Stimulated activated CD8-positive, alpha-beta memory T cell treated with anti-CD3 and anti-CD28 coated beads, Interleukin-15, amount 100 ng/mL, for 48 hours (primary cell): ENCODE data around the gene ACAP2.
"Not testable (repeated sequence)": the region's sequence is repeated elsewhere in the genome, so short reads cannot be mapped to it uniquely, and the experiment has no call there.

Experiments used
- DNase-seq, 2 donors: peaks; one replicate each; pipeline ENCODE4 v3.0.0-alpha.2; 2020; ENCODE audit warnings: low read depth in 2 of 2

ACAP2 gene

DNA sequence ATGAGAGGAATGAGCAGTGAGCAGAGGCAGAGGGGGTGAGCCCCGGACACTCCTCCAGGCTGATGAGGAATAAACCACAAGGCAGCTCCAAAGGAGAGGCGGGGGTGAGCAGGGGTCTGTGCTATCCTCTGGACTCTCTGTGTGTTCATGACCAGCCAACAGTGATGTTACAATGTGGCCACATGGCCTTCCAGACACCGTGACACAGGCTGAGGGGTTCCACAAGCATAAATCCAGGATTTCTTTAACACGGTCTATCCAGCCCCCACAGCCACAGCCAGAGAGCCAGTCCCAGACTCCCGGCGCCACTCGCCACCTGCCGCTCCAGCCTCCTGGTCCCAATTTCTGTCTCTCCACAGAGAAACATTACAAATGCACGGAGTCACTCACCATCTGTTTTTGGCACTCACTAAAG lies 196.2 kb downstream of the ACAP2 start:
- DNase-seq = no peak

DNA sequence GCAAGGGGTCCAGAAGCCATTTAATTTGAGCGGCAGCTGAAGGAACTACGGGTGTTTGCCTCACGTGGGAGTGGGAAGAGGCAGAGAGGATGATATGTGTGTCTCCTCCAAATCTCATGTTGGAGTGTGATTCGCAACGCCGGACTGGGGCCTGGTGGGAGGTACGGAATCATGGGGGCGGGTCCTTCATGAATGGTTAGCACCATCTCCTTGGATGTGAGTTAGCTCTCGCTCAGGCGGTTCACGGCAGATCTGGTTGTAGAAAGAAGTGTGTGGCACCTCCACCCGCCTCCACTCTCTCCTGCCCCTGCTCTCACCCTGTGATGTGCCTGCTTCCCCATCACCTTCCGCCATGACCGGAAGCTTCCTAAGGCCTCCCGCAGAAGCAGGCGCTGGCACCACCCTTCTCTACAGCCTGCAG lies 197.3 kb downstream of the ACAP2 start:
- no peak for DNase-seq

DNA sequence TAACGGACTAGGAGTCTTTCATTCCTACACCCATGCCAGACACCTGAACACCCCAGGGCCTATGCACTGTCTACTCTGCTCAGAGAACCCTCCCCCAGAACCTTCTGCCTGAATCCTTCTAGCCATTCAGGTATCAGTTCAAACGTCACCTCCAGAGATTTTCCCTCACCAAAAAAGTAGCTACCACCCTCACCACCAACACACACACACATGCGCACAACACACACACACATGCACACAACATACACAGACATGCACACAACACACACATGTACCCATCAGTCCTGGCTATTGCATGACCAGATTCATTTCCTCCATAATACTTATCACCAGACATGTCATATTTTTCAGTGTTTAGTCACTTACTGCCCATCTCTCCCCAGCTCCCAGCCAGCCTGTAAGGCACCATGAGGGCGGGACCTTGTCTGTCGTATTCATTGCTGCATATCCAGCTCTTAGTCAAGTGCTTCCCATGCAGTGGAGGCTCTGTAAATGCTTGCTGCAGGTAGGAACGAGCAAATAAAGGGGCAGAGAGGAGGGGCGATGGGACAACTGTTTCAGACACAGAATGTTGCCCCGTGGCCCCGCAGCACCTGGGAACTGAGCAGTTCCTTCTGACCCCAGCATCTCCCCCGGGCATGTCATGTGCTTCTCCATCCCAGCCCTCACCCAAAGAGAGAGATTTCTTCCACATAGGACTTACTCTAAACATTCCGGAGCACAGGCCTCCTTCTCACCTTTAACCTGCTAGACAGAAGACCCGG lies 201.0 kb downstream of the ACAP2 start:
- DNase-seq = no peak

DNA sequence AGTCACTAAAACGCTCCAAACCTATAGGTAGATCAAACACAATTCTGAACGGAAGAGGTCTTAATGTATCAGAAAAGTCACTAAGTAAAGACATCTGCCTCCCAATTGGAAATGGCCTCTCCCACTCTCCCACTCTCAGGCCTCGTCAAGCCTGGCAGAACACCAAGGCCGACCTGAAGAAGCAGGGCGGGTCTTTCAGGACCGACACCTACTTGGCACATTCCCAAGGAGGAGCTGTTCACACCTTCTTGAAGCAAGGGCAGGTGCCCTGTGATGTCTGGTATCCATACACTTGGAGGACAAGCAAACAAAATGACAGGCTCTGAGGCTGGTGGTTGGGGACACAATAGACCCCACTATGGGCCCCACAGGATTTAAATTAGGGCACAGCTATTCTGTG lies 201.9 kb downstream of the ACAP2 start:
- no peak for DNase-seq

DNA sequence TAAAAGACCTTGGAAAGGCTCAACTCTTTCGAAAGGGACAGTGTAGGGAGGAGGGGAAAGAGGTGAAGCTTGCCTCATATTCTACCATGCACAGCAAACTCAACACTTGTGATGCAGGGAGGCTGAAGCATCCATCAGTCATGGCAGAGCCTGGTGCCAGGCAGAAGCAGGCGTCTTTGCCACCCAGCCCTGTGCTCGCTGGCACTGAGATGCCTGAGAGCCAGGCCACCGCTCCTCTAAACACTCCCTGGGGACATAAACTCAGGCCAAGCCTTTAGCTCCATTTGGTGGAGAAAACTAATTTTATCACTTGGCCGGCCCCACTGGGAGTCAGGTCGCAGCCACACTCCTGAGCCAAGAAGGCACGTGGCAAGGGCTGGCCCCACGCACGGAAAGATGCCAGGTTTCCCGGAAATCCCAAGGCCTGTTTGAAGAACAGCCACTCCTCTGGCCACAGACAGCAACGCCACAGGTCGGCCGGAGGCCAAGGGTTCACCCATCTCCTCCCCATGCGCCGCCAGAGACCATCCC lies 202.6 kb downstream of the ACAP2 start:
- no peak for DNase-seq

DNA sequence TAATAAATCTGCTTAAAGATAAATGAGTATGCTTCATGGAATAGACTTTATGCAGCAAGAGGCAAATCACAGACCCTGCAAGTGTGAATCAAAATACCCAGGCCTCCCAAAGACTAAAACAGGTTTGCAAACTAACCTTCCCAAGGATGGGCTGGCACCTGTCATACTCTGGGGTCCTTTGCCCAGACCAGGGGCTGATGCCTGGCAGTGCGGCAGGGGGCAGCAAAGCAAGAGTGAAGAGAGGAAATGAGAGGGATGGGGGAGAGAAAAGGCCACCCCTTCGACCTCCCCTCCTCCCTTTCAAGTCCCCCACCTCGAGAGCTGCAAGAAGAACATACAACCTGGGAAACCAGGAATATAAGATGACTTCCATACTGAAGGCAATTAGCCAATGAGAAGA lies 203.7 kb downstream of the ACAP2 start:
- no peak for DNase-seq

DNA sequence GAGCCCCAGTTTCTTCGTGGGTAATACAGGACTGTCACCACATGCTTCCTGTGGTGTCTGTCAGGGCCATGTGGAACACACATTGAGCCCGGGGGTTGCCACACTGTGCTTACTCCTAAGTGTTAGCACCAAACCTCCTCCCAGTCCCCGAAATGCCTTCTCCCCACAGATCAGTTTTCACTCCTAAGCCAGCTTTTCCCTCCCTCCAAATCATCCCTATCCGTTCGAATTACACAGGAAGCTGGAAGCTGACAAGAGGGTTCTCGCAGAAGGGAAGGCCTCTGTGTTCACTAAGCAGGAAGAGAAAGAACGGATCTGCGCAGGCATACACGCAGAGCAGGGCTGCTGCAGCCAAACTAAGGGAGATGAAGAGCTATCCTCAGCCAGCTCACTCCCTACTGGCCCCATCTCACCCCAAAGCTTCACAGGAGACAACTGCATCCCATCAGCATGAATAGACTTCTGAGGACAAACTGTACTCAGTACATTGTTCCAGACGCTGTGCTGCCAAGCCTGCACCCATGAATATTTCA lies 204.2 kb downstream of the ACAP2 start:
- DNase-seq = no peak

DNA sequence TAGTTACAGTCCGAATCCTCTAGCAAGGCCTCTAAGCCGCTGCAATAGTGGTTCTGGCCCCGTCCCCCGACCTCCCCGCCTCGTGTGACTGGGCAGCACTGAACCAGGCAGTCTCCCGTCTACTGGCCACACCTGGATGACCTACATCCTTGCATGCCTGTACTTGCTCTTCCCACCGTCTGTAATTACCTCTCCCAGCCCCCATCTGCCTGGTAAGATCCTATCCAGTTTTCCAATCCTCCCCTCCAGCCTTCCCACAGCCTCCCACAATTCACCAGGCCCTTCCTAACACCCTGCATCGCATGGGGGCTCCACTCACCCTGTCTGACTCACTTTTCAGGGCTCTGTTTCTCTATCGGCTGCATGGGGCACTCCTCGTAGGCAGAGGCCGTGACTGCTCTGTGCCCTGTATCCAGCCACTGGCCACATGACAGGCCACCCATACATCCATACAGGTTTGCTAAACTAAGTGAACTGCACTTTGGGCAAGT lies 204.7 kb downstream of the ACAP2 start:
- DNase-seq = no peak

DNA sequence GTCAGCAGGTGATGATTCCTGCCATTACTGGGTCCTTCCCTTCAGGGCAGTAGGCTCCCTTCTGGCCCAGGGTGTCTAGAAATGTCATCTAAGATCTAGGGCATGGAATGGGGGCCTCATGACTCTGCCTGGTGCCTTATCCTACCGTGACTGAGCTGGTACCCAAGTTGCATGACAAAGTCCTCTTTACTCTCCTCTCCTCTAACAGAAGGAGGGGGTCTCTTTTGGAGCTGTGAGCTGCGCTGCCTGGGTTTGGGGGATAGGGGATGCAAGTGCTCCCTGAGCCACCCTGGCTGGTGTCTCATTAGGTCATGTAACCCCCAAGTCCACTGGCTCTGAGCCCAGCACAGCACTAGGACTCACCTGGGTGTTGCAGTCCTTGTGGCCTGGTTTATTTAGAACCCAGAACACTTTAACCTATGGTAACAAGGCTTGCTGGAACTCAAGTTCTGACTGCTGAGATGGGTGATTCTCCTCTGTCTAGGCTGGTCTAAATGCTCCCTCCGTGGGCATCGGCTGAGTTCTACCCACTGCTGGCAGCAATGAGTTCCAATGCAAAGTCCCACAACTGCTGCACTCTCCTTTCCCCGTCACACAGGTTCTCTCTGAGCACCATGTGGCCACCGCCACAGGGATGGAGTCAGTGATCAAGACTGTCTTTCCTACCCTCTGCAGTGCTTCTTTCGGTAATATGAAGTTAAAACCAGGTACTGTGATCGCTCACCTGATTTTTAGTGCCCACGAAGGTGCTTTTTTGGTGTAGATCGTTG lies 205.8 kb downstream of the ACAP2 start:
- DNase-seq = no peak

DNA sequence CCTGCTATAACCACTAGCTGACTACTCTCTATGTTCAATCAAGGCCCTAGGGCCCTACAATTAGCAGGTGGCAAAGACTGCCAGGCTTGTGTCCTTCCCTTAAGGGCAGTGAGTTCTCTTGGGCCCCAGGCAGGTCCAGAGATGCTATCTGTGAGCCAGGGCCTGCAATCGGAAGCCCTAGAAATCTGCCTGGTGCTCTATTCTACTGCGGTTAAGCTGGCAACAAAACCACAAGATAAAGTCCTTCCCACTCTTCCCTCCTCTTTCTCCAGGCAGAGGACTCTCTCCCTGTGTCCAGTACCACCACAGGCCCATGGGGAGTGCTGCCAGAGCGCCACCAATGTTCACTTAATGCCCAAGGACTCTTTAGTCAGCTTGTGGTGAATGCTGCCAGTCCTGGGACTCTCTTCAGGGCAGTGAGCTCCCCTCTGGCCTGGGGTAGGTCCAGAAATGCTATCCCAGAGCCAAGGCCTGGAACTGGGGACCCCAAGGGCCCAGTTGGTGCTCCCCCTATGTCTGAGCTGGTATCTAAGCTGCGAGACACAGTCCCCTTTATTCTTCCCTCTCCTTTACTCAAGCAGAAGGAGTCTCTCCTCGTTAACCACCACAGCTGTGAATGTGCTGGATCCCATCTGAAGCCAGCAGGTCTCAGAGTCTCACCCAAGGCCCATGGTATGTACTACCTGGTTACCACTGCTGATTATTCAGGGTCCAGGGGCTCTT lies 206.6 kb downstream of the ACAP2 start:
- no peak for DNase-seq

DNA sequence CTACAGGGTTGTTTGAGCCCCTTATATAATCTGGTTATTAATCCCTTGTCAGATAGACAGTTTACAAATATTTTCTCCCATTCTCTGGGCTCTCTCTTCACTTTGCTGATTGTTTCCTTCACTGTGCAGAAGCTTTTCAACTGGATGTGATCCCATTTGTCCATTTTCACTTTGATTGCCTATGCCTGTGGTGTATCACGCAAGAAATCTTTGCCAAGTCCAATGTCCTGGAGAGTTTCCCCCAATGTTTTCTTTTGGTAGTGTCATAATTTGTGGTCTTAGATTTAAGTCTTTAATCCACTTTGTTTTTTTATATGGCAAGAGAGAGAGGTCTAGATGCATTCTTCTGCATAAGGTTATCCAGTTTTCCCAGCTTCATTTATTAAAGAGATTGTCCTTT lies 212.6 kb downstream of the ACAP2 start:
- no peak for DNase-seq

DNA sequence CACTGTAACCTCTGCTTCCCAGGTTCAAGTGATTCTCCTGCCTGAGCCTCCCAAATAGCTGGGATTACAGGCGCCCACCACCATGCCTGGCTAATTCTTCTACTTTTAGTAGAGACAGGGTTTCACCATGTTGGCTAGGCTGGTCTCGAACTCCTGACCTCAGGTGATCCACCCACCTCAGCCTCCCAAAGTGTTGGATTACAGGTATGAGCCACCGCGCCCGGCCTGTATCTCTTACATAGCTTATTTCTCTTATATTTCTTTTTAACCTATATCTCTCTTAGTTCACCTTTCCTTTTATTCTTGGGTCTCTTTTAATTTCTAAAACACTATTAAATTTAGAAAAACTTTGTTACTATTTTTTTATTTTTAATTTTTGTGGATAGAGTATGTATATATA lies 213.9 kb downstream of the ACAP2 start:
- not testable (repeated sequence) for DNase-seq

DNA sequence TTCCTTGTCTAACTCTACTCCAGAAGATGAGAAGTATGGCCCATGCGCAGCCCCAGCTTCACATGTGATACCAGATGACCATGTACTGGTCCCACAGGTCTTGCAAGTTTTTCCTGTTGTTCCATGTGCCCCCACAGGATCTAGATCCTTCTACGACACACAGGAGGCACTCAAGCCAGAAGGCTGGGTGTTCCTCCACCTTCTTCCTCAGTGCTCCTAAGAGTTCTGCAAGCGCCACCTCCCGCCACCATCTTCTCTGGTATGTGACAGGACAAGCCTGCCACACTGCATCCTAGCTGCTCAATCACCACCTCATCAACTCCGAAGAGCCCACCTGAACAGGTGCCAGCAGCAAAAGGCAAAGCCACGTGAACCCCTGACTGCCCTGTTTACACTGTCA lies 214.9 kb downstream of the ACAP2 start:
- no peak for DNase-seq

DNA sequence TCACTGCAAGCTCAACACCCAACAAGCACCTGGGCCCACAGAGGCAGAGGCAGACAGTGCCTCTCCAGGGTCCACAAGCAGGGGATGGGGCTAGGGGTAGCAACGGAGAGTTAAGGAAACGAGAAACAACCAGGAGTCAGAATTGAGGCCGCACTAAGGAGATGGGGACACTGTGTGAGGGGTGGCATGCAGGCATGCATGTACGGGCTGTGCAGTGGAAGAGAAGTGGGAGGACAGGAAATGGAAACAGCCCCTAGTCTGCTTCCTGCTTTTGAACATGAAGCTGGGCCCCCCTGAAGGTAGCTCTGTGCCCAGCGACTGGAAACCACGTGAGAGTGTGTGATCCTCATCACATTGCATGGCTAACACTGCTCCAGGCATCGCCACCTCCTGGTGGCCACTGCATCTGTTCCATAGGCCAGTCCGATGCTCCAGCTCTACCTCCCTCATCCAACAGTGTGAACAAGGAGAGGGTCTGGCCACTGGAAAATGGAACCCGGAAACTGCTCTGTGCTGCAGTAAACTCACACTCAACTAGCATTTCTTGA lies 215.8 kb downstream of the ACAP2 start:
- DNase-seq = no peak

DNA sequence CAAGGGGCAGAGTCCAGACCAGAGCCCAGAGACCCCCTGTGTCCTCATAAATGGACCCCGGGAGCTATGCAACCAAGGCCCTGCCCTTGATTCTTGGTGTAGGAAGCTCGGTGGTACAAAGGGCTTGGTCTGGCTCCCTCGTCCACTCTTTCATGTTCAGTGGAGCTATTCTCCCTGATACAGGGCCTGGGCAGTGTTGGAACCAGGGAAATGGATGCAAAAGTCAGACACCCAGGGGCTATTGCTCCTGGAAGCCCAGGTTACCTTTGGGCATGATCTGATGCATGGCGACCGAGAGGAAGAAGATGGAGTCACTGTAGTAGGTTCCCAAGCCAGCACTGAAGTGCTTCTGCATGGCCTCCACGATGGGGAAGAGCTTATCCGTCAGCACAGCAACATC lies 216.4 kb downstream of the ACAP2 start:
- no peak for DNase-seq

DNA sequence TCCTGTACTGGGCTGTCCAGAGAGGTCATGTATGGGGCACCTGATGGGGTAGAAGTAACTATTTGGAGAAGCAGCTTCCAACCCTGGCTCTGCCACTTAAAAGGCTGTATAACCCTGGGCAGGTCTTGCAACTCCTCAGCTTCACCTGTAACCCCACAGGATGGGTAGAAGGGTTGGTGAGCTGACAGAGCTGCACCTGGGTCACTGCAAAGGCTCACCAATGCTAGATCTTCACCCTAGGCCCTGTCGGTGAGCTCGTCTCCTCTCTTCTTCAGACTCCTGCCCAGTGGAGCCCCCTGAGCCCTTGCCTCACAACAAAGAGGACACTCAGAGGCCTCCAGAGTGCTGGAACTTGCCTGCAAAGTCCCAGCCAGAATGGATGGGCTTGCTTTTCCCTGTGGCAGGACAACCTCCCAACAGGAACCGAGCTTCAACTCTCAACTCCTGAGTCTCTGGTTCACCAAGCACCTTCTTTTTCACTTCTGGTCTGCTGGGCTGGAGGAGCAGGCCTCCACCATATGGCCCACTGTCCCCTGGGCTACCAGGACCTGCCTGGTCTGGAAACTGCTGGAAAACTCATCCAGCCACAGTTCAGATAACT lies 217.7 kb downstream of the ACAP2 start:
- no peak for DNase-seq
